K562 (cell line): Measurements from ENCODE around the gene TEPSIN. TPM values are rescaled to one million over a fixed set of nuclear protein-coding genes. Genes with fewer than 3 reads are reported as not detected.

Experiments used
- BRF1 ChIP-seq: IDR thresholded peaks from 3 replicates; pipeline ENCODE4 v1.6.1; 2011; ENCODE audit warnings: borderline replicate concordance, mild to moderate bottlenecking; ENCODE audit not compliant: insufficient read length; ENCODE audit errors: extremely low read depth
- DPF2 ChIP-seq: fragments of 450-650 bp; IDR thresholded peaks from 2 replicates; pipeline ENCODE4 v1.6.1; 2016
- EP300 ChIP-seq: IDR thresholded peaks from 2 replicates; pipeline ENCODE4 v1.6.1; 2012; ENCODE audit warnings: low read length, improper control_type of control experiment
- HDAC1 ChIP-seq, 2 experiments: fragments of 450-650 bp; IDR thresholded peaks; 2 replicates each; pipeline ENCODE4 v1.6.1; 2016 to 2017; ENCODE audit warnings: inconsistent platforms in 1 of 2, mild to moderate bottlenecking in 1 of 2, moderate library complexity in 1 of 2
- HDAC2 ChIP-seq: fragments of 450-650 bp; IDR thresholded peaks from 2 replicates; pipeline ENCODE4 v1.6.1; 2016; ENCODE audit warnings: mild to moderate bottlenecking
- ID3 ChIP-seq, 2 experiments: fragments of 250-450 bp in 1 of 2; fragments of 450-650 bp in 1 of 2; sonication (Bioruptor Pico) in 1 of 2; IDR thresholded peaks; 2 replicates each; pipeline versions ENCODE4 v1.6.1 to v1.8.0; 2016 to 2021; ENCODE audit warnings: mild to moderate bottlenecking in 2 of 2, moderate library complexity in 2 of 2, missing compliant biosample characterization in 1 of 2, missing genetic modification characterization in 1 of 2
- KLF10 ChIP-seq: fragments of 250-450 bp; sonication (Bioruptor Pico); IDR thresholded peaks from 2 replicates; pipeline ENCODE4 v1.6.1; 2021; ENCODE audit warnings: matching md5 sums
- MEIS2 ChIP-seq: fragments of 450-650 bp; IDR thresholded peaks from 2 replicates; pipeline ENCODE4 v1.6.1; 2014; ENCODE audit warnings: mild to moderate bottlenecking; ENCODE audit not compliant: partially characterized antibody
- NCOA1 ChIP-seq: fragments of 450-650 bp; IDR thresholded peaks from 2 replicates; pipeline ENCODE4 v1.6.1; 2016; ENCODE audit warnings: low read depth
- RERE ChIP-seq: sonication (generic); formaldehyde crosslinking; IDR thresholded peaks from 2 replicates; pipeline ENCODE4 v1.8.0; 2023; ENCODE audit warnings: missing genetic modification reagents, mild to moderate bottlenecking, borderline replicate concordance
- RNF2 ChIP-seq: sonication (generic); IDR thresholded peaks from 2 replicates; pipeline ENCODE4 v1.6.1; 2016
- SMARCA4 ChIP-seq: fragments of 450-650 bp; IDR thresholded peaks from 2 replicates; pipeline ENCODE4 v1.6.1; 2016
- SPI1 ChIP-seq: IDR thresholded peaks from 2 replicates; pipeline ENCODE4 v1.6.1; 2011; ENCODE audit warnings: low read depth, low read length, control low read depth, borderline replicate concordance
- STAG1 ChIP-seq: sonication (generic); formaldehyde crosslinking; IDR thresholded peaks from 2 replicates; pipeline ENCODE4 v1.5.0; 2020; ENCODE audit warnings: missing genetic modification reagents, borderline replicate concordance
- SUPT5H ChIP-seq: fragments of 450-650 bp; IDR thresholded peaks from 2 replicates; pipeline ENCODE4 v1.6.1; 2016
- TFAP4 ChIP-seq: sonication (generic); formaldehyde crosslinking; IDR thresholded peaks from 2 replicates; pipeline ENCODE4 v1.8.0; 2022; ENCODE audit warnings: missing genetic modification reagents, mild to moderate bottlenecking, moderate library complexity, borderline replicate concordance
- ZBTB17 ChIP-seq: fragments of 450-650 bp; formaldehyde crosslinking; IDR thresholded peaks from 2 replicates; pipeline ENCODE4 v1.4.0; 2020; ENCODE audit warnings: mild to moderate bottlenecking
- ZBTB5 ChIP-seq: fragments of 450-650 bp; IDR thresholded peaks from 2 replicates; pipeline ENCODE4 v1.6.1; 2017; ENCODE audit warnings: antibody characterized with exemption
- ZNF282 ChIP-seq: sonication (generic); formaldehyde crosslinking; IDR thresholded peaks from 2 replicates; pipeline ENCODE4 v1.8.1; 2023; ENCODE audit warnings: missing genetic modification reagents
- ZNF444 ChIP-seq: fragments of 250-450 bp; sonication (Bioruptor Pico); IDR thresholded peaks from 2 replicates; pipeline ENCODE4 v1.4.0; 2020; ENCODE audit warnings: mild to moderate bottlenecking, moderate library complexity
- polyA plus RNA-seq, 8 experiments: library from polyadenylated mRNA; depleted of rRNA in 4 of 8; stranded (reverse) in 5 of 8; unstranded in 3 of 8; fragments of >200 nt; fragmentation: Nextera tagmentation in 2 of 8; fragmentation: Illumina TruSeq in 1 of 8; extraction: Ambion mirVana in 2 of 8; extraction: Trizol in 1 of 8; gene quantifications; 2 replicates each; pipeline versions ENCODE4 v1.2.1 to v1.2.3, GENCODE V29; 2011 to 2014; ENCODE audit warnings: inconsistent platforms in 1 of 8, missing spikeins in 1 of 8
- total RNA-seq, 7 experiments: library from RNA; depleted of rRNA in 6 of 7; stranded (reverse); fragments of >200 nt in 6 of 7; fragmentation: Illumina TruSeq in 2 of 7; extraction: Trizol in 2 of 7; gene quantifications; 2 replicates each; pipeline versions ENCODE4 v1.2.1 to v1.2.3, GENCODE V29; 2011 to 2021; ENCODE audit warnings: low replicate concordance in 1 of 7

The TEPSIN gene
- total and polyA plus RNA-seq, 9 of the 15 experiments (the other 6 are each of a cell fraction or from before 2014, with no cell fraction given), result 0.80 to 29.8 (median 5.3) TPM

- TF ChIP-seq DPF2 (peak; percentile 69), SMARCA4 (peak; percentile 75; the same call in 1 of the 2 replicates), RERE (CRISPR knock-in tag) (no peak), ZNF444 (CRISPR knock-in tag) (no peak), SUPT5H (no peak), HDAC1 (IDR thresholded peaks at IDR 0.05) (peak in 1 of 2 experiments; percentile 87; a peak in 2 of 4 replicates), ZBTB17 (CRISPR knock-in tag) (no peak), ZBTB5 (no peak), HDAC2 (peak; percentile 93), MEIS2 (peak; percentile 81), TFAP4 (CRISPR knock-in tag) (peak; percentile 76), KLF10 (no peak), BRF1 (no peak), RNF2 (peak; percentile 57; the same call in 1 of the 2 replicates), ZNF282 (CRISPR knock-in tag) (peak; percentile 45; the same call in 1 of the 2 replicates), ID3 (CRISPR knock-in tag; IDR thresholded peaks at IDR 0.05) (no peak), ID3 (tag; IDR thresholded peaks at IDR 0.05) (0 out of 2 replicates have a peak, but pooled peaks have one; percentile 36), NCOA1 (peak; percentile 45; the same call in 1 of the 2 replicates), STAG1 (CRISPR knock-in tag) (0 out of 2 replicates have a peak, but pooled peaks have one; percentile 35), EP300 (0 out of 2 replicates have a peak, but pooled peaks have one; percentile 12), SPI1 (no peak)
Measured at GRCh38 chr17:81234940-81235821, 3.7 kb downstream of the TEPSIN start (continued).
